H1 (cell line): ENCODE measurements around the gene VSIR. TPM values are rescaled to one million over a fixed set of nuclear protein-coding genes. Genes with fewer than 3 reads are reported as not detected.

Experiments
- CTCF ChIA-PET: fragments of 300-600 bp; sonication (Branson Sonifier 250); formaldehyde crosslinking; loops from one replicate; lab custom pipeline; 2021; ENCODE audit not compliant: partially characterized antibody; lab: Charles Lee
- POLR2A ChIA-PET: fragments of 300-600 bp; sonication (Branson Sonifier 250); formaldehyde crosslinking; loops from one replicate; lab custom pipeline; 2021; ENCODE audit warnings: inconsistent platforms; ENCODE audit not compliant: partially characterized antibody; lab: Charles Lee
- DNase-seq, 2 experiments: peaks; one replicate each; pipeline versions ENCODE4 v3.0.0 to v3.0.0-alpha.2; 2010 to 2022; ENCODE audit warnings: low spot score in 2 of 2, low read depth in 1 of 2, mixed read lengths in 1 of 2
- FAIRE-seq: peaks from 2 replicates; lab custom pipeline; 2011; peaks lifted over from hg19 to GRCh38; lab: Jason Lieb, UNC
- H2AFZ ChIP-seq: 2 replicates; pipeline ENCODE4 v1.8.1; 2012; ENCODE audit warnings: low read length, inconsistent platforms
- H2AK5ac ChIP-seq: 2 replicates; pipeline ENCODE4 v1.6.1; 2013; ENCODE audit warnings: low read depth, low read length
- H2BK120ac ChIP-seq: replicated peaks from 2 replicates; pipeline ENCODE3; 2013; ENCODE audit warnings: low read depth, low read length, inconsistent platforms
- H2BK12ac ChIP-seq: 2 replicates; pipeline ENCODE4 v1.6.1; 2013; ENCODE audit warnings: low read depth, low read length
- H2BK15ac ChIP-seq: 2 replicates; pipeline ENCODE4 v1.6.1; 2013; ENCODE audit warnings: low read length
- H2BK20ac ChIP-seq: 2 replicates; pipeline ENCODE4 v1.6.1; 2013; ENCODE audit warnings: low read length
- H2BK5ac ChIP-seq: 2 replicates; pipeline ENCODE4 v1.6.1; 2013; ENCODE audit warnings: low read depth, low read length
- H3K14ac ChIP-seq: 2 replicates; pipeline ENCODE4 v1.6.1; 2013; ENCODE audit warnings: inconsistent platforms; ENCODE audit not compliant: insufficient read length
- H3K18ac ChIP-seq: 2 replicates; pipeline ENCODE4 v1.6.1; 2013; ENCODE audit warnings: low read length; ENCODE audit errors: extremely low read depth
- H3K23ac ChIP-seq: 2 replicates; pipeline ENCODE4 v1.6.1; 2013; ENCODE audit warnings: inconsistent platforms; ENCODE audit not compliant: insufficient read length
- H3K23me2 ChIP-seq: 2 replicates; pipeline ENCODE4 v1.6.1; 2013; ENCODE audit warnings: low read depth, low read length
- H3K27ac ChIP-seq: 2 replicates; pipeline ENCODE4 v1.6.1; 2011; ENCODE audit warnings: low read depth, low read length, inconsistent platforms
- H3K27me3 ChIP-seq, 4 experiments: replicated peaks in 1 of 4; 1 replicate in 1 of 4; 2 replicates in 3 of 4; pipeline versions ENCODE4 v1.6.1 to v1.8.1; 2011 to 2013; ENCODE audit warnings: low read length in 3 of 4, mild to moderate bottlenecking in 3 of 4, inconsistent platforms in 2 of 4, mixed read lengths in 2 of 4, moderate library complexity in 1 of 4; ENCODE audit not compliant: control insufficient read depth in 3 of 4, insufficient read depth in 3 of 4; ENCODE audit errors: extremely low read depth in 1 of 4
- H3K36me3 ChIP-seq, 4 experiments: 2 replicates each; pipeline versions ENCODE4 v1.6.1 to v1.8.1; 2011 to 2013; ENCODE audit warnings: mild to moderate bottlenecking in 4 of 4, low read length in 3 of 4, moderate library complexity in 2 of 4, control low read depth in 1 of 4, inconsistent platforms in 1 of 4; ENCODE audit not compliant: insufficient read depth in 4 of 4, control insufficient read depth in 2 of 4
- H3K4ac ChIP-seq: replicated peaks from 2 replicates; pipeline ENCODE3; 2013; ENCODE audit warnings: low read length, low read depth, mixed read lengths, inconsistent platforms; ENCODE audit not compliant: insufficient read length
- H3K4me1 ChIP-seq, 4 experiments: replicated peaks in 1 of 4; 1 replicate in 1 of 4; 2 replicates in 3 of 4; pipeline versions ENCODE4 v1.6.1 to v1.8.1; 2011 to 2013; ENCODE audit warnings: low read length in 3 of 4, inconsistent platforms in 2 of 4, mixed read lengths in 1 of 4; ENCODE audit not compliant: insufficient read depth in 4 of 4, control insufficient read depth in 3 of 4
- H3K4me2 ChIP-seq, 2 experiments: 2 replicates each; pipeline versions ENCODE4 v1.6.1 to v1.8.1; 2011 to 2013; ENCODE audit warnings: low read depth in 2 of 2, low read length in 2 of 2, control low read depth in 1 of 2, inconsistent platforms in 1 of 2, mild to moderate bottlenecking in 1 of 2; ENCODE audit not compliant: insufficient read depth in 1 of 2
- H3K4me3 ChIP-seq, 4 experiments: fragments of 200-600, 300-600 bp in 1 of 4; sonication (generic), shearing (Covaris generic), sonication (Bioruptor Twin) in 1 of 4; 2 replicates each; pipeline versions ENCODE4 v1.5.1 to v1.8.1; 2011 to 2016; ENCODE audit warnings: low read length in 4 of 4, low read depth in 3 of 4, control low read depth in 2 of 4, inconsistent platforms in 2 of 4, mild to moderate bottlenecking in 2 of 4, mixed read lengths in 1 of 4, moderate library complexity in 1 of 4; ENCODE audit not compliant: insufficient read depth in 2 of 4; ENCODE audit errors: extremely low read depth in 1 of 4
- H3K56ac ChIP-seq: replicated peaks from 2 replicates; pipeline ENCODE3; 2013; ENCODE audit warnings: low read depth, mild to moderate bottlenecking, mixed read lengths, low read length, inconsistent platforms; ENCODE audit not compliant: insufficient read length
- H3K79me1 ChIP-seq: 2 replicates; pipeline ENCODE4 v1.6.1; 2013; ENCODE audit warnings: low read depth, low read length, control low read depth
- H3K79me2 ChIP-seq, 2 experiments: 2 replicates each; pipeline versions ENCODE4 v1.6.1 to v1.8.1; 2012 to 2013; ENCODE audit warnings: low read length in 2 of 2, mild to moderate bottlenecking in 2 of 2, inconsistent platforms in 1 of 2; ENCODE audit not compliant: insufficient read depth in 2 of 2, control insufficient read depth in 1 of 2
- H3K9ac ChIP-seq, 4 experiments: replicated peaks in 1 of 4; 1 replicate in 1 of 4; 2 replicates in 3 of 4; pipeline versions ENCODE4 v1.6.1 to v1.8.1; 2011 to 2013; ENCODE audit warnings: low read depth in 3 of 4, low read length in 3 of 4, control low read depth in 2 of 4, mild to moderate bottlenecking in 2 of 4, moderate library complexity in 2 of 4, inconsistent platforms in 1 of 4; ENCODE audit errors: extremely low read depth in 1 of 4
- H3K9me3 ChIP-seq, 2 experiments: 2 replicates each; pipeline versions ENCODE4 v1.6.1 to v1.8.1; 2012 to 2013; ENCODE audit warnings: mild to moderate bottlenecking in 2 of 2, moderate library complexity in 2 of 2, control low read depth in 1 of 2, inconsistent platforms in 1 of 2, low read depth in 1 of 2, low read length in 1 of 2, mixed read lengths in 1 of 2; ENCODE audit not compliant: insufficient read depth in 2 of 2
- H4K20me1 ChIP-seq, 2 experiments: replicated peaks in 1 of 2; 2 replicates each; pipeline versions ENCODE3 to v1.8.1; 2011 to 2013; ENCODE audit warnings: inconsistent platforms in 2 of 2, low read length in 2 of 2, mild to moderate bottlenecking in 1 of 2; ENCODE audit not compliant: insufficient read depth in 2 of 2, control insufficient read depth in 1 of 2
- H4K5ac ChIP-seq: 2 replicates; pipeline ENCODE4 v1.6.1; 2013; ENCODE audit warnings: low read length, low read depth, mixed read lengths, inconsistent platforms; ENCODE audit not compliant: insufficient read length
- H4K8ac ChIP-seq: 2 replicates; pipeline ENCODE4 v1.8.0; 2013; ENCODE audit warnings: mild to moderate bottlenecking, moderate library complexity, low read length, inconsistent platforms; ENCODE audit not compliant: insufficient read depth; ENCODE audit errors: extremely low read depth
- H4K91ac ChIP-seq: replicated peaks from 2 replicates; pipeline ENCODE3; 2013; ENCODE audit warnings: low read length, mixed read lengths, inconsistent platforms; ENCODE audit not compliant: insufficient read length
- JUND ChIP-seq: IDR thresholded peaks from 2 replicates; pipeline ENCODE4 v1.6.1; 2011; ENCODE audit warnings: mild to moderate bottlenecking, improper control_type of control experiment, low read length
- SAP30 ChIP-seq: fragments of 300-600 bp; sonication (generic); IDR thresholded peaks from 2 replicates; pipeline ENCODE4 v1.7.1; 2012; ENCODE audit warnings: low read length, moderate library complexity, mild to moderate bottlenecking, inconsistent platforms; ENCODE audit not compliant: insufficient read depth, insufficient replicate concordance
- TAF7 ChIP-seq: optimal IDR thresholded peaks from 2 replicates; pipeline ENCODE3; 2011; ENCODE audit warnings: low read depth, mild to moderate bottlenecking, inconsistent platforms, low read length, moderate library complexity, borderline replicate concordance
- WGBS, 2 experiments: shearing (Covaris generic) in 1 of 2; methylation state at CpG; one replicate each; pipeline versions ENCODE4 v1.1.6 to v1.1.7; 2013 to 2015; ENCODE audit warnings: low lambda C conversion rate in 2 of 2, mixed read lengths in 2 of 2, inconsistent platforms in 1 of 2, low coverage in 1 of 2, missing lambda C conversion rate in 1 of 2; ENCODE audit not compliant: insufficient replicate concordance in 2 of 2, insufficient coverage in 1 of 2, insufficient read length in 1 of 2; ENCODE audit errors: extremely low coverage in 1 of 2, missing lambda C conversion rate in 1 of 2; 5-methylcytosine and 5-hydroxymethylcytosine counted together
- polyA plus RNA-seq, 7 experiments: library from polyadenylated mRNA; depleted of rRNA in 3 of 7; stranded (reverse) in 5 of 7; unstranded in 2 of 7; fragments of >200 nt in 5 of 7; fragments of 200-250 nt in 2 of 7; gene quantifications; 1 replicate in 5 of 7; 2 replicates in 1 of 7; 4 replicates in 1 of 7; pipeline versions ENCODE4 v1.2.1 to v1.2.3, GENCODE V29; 2011 to 2013; ENCODE audit warnings: missing spikeins in 2 of 7, mixed read lengths in 2 of 7
- total RNA-seq: library from RNA; stranded (reverse); fragmentation: NEBNext Ultra II Directional; extraction: Animal tissue kit (Norgen Biotek cat#: 25700); gene quantifications from 2 replicates; pipeline ENCODE4 v1.2.1, GENCODE V29; 2021

VSIR gene
- total and polyA plus RNA-seq, 2 of the 8 experiments (the other 6 are each of a cell fraction or from before 2014, with no cell fraction given), result 0.33 TPM; not detected in 1

GRCh38 chr10:71780156-71780555 is 6.8 kb upstream of the VSIR start:
- Histone ChIP-seq H3K14ac (no peak overlapping the region), H3K36me3 (no peaks in the 10 kb centered on the region), H2BK5ac (no peak overlapping the region), H3K23me2 (no peaks in the 10 kb centered on the region), H2AFZ (no peak overlapping the region), H3K56ac (no peak overlapping the region), H3K79me2 (no peaks in the 10 kb centered on the region), H4K20me1 (no peaks in the 10 kb centered on the region), H3K9ac (no peak overlapping the region), H4K8ac (no peak overlapping the region), H3K4me2 (no peak overlapping the region), H3K4ac (no peak overlapping the region), H2BK120ac (no peak overlapping the region), H3K4me3 (no peak overlapping the region), H2BK12ac (no peak overlapping the region), H4K91ac (no peak overlapping the region), H3K27ac (no peak overlapping the region), H3K79me1 (no peaks in the 10 kb centered on the region; the same call in 1 of the 2 replicates), H3K9me3 (0 out of 4 replicates have a peak, but pooled peaks cover 0 to 6% of the 10 kb centered on the region in 2 experiments), H3K27me3 (no peaks in the 10 kb centered on the region), H4K5ac (no peak overlapping the region), H3K4me1 (peaks cover 0 to 6% (median 3%) of the 10 kb centered on the region in 4 experiments; a peak in 5 of 7 replicates), H2BK20ac (no peak overlapping the region), H2AK5ac (no peak overlapping the region), H3K18ac (no peak overlapping the region), H2BK15ac (peak overlapping the region; percentile 61; the same call in 1 of the 2 replicates), H3K23ac (no peak overlapping the region)
- FAIRE-seq, result no peak
- ChIA-PET POLR2A (no interaction called here), CTCF (interaction anchor here (0.7 to 1.1 kb wide), 4 partner anchors 12 to 72 kb away, joined by 3 to 4 read pairs (median 4); no protein-coding TSS in a partner anchor)
- TF ChIP-seq JUND (no peak), SAP30 (no peak), TAF7 (no peak)
- 90% methylated on average over 7 of the region's 7 CpGs; no CpG with 5 or more reads in 1 of the 2 experiments for WGBS, 2 experiments
- DNase-seq, result no peak
